ENCODE measurements around the gene CDK5.
"Not testable (repeated sequence)": the region's sequence is repeated elsewhere in the genome, so short reads cannot be mapped to it uniquely, and the experiment has no call there.

DNA sequence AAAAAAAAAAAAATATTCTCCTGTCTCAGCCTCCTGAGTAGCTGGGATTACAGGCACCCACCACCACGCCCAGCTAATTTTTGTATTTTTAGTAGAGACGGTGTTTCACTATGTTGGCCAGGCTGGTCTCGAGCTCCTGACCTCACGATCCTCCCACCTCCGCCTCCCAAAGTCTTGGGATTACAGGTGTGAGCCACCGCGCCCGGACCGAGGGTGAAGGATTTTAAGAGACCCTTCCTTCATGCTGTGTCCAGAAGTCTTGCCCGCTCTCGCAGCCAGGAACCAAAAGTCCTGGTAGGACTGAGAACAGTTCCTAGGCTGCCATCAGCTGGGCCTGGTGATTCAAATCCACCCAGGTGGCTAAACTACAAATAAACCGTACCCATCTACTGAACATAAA lies 46.1 kb downstream of the CDK5 start:
- TF ChIP-seq, protein P1, sequence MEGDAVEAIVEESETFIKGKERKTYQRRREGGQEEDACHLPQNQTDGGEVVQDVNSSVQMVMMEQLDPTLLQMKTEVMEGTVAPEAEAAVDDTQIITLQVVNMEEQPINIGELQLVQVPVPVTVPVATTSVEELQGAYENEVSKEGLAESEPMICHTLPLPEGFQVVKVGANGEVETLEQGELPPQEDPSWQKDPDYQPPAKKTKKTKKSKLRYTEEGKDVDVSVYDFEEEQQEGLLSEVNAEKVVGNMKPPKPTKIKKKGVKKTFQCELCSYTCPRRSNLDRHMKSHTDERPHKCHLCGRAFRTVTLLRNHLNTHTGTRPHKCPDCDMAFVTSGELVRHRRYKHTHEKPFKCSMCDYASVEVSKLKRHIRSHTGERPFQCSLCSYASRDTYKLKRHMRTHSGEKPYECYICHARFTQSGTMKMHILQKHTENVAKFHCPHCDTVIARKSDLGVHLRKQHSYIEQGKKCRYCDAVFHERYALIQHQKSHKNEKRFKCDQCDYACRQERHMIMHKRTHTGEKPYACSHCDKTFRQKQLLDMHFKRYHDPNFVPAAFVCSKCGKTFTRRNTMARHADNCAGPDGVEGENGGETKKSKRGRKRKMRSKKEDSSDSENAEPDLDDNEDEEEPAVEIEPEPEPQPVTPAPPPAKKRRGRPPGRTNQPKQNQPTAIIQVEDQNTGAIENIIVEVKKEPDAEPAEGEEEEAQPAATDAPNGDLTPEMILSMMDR (conservative IDR thresholded peaks at IDR 0.05 in 1 of 2, IDR thresholded peaks at IDR 0.05 in 1 of 2; ENCODE audit: low read depth in 1 of 2, low read length in 2 of 2): not testable (repeated sequence)
- TF ChIP-seq EZH2 (IDR thresholded peaks at IDR 0.05; ENCODE audit: low read length, missing control alignments): not testable (repeated sequence)

Measured in fibroblast of lung (primary cell).